ENCODE results near the gene KCNG2. TPM values are rescaled to one million over a fixed set of nuclear protein-coding genes. Genes with fewer than 3 reads are reported as not detected.

Gene KCNG2
- total and polyA plus RNA-seq, 2 of the 13 experiments (the other 11 are each of a cell fraction or from before 2014, with no cell fraction given), result not detected

DNA sequence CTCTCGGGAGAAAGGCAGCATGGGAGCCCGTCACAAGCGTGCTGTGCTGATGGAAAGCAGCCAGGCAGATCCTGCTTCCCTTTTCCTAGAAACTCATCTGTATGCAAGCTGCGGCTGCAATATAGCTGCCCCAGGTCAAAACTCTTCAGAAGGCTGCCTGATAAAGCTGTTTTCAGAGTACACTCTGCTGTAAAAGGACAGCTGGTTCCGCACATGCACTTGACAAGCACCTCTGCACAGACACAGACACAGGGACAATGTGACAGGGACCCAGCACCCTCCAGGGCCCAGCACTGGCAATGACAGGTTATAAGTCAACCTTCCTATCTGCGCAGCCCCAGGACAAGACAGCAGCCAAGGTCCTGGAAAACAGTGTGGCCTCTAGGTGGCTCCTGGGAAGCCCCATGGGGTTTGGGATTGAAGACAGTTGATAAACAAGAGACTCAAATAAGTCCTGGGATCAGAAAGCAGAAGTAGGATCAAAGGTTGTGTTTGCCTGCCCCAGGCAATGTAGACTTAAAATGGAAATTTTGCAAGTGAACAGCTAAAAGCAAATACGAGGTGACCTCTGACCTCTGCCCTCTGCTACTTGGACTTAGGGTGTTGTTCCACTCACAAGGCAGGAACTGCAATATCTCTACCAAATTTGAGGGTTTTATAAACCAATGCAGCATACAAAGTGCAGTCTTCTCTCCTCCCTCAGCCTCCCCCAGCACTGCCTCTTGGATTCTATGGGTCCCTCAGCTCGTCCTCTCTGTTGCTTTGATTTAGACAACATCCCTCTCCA lies 136.8 kb downstream of the KCNG2 start (continued):
- TF ChIP-seq, protein P1, sequence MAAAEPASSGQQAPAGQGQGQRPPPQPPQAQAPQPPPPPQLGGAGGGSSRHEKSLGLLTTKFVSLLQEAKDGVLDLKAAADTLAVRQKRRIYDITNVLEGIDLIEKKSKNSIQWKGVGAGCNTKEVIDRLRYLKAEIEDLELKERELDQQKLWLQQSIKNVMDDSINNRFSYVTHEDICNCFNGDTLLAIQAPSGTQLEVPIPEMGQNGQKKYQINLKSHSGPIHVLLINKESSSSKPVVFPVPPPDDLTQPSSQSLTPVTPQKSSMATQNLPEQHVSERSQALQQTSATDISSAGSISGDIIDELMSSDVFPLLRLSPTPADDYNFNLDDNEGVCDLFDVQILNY (CRISPR knock-in tag; conservative IDR thresholded peaks at IDR 0.05), result no peak
- TF ChIP-seq STAG1 (CRISPR knock-in tag; IDR thresholded peaks at IDR 0.05), result peak; percentile 65
- TF ChIP-seq, protein P2, sequence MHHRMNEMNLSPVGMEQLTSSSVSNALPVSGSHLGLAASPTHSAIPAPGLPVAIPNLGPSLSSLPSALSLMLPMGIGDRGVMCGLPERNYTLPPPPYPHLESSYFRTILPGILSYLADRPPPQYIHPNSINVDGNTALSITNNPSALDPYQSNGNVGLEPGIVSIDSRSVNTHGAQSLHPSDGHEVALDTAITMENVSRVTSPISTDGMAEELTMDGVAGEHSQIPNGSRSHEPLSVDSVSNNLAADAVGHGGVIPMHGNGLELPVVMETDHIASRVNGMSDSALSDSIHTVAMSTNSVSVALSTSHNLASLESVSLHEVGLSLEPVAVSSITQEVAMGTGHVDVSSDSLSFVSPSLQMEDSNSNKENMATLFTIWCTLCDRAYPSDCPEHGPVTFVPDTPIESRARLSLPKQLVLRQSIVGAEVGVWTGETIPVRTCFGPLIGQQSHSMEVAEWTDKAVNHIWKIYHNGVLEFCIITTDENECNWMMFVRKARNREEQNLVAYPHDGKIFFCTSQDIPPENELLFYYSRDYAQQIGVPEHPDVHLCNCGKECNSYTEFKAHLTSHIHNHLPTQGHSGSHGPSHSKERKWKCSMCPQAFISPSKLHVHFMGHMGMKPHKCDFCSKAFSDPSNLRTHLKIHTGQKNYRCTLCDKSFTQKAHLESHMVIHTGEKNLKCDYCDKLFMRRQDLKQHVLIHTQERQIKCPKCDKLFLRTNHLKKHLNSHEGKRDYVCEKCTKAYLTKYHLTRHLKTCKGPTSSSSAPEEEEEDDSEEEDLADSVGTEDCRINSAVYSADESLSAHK (CRISPR knock-in tag; IDR thresholded peaks at IDR 0.05; ENCODE audit: borderline replicate concordance), result no peak
- TF ChIP-seq ELF1 (CRISPR knock-in tag; IDR thresholded peaks at IDR 0.05), result peak; percentile 26
- peak; percentile 84 for TF ChIP-seq RXRA (CRISPR knock-in tag; IDR thresholded peaks at IDR 0.05)
- peak; percentile 41; the same call in 1 of the 2 replicates for TF ChIP-seq ZNF263 (CRISPR knock-in tag; IDR thresholded peaks at IDR 0.05)
- peak; percentile 94 for TF ChIP-seq MED1 (CRISPR knock-in tag; IDR thresholded peaks at IDR 0.05)
- TF ChIP-seq, protein P3, sequence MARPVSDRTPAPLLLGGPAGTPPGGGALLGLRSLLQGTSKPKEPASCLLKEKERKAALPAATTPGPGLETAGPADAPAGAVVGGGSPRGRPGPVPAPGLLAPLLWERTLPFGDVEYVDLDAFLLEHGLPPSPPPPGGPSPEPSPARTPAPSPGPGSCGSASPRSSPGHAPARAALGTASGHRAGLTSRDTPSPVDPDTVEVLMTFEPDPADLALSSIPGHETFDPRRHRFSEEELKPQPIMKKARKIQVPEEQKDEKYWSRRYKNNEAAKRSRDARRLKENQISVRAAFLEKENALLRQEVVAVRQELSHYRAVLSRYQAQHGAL (CRISPR knock-in tag; IDR thresholded peaks at IDR 0.05; ENCODE audit: not compliant biosample characterization), result no peak
- no peak; the same call in 1 of the 2 replicates for TF ChIP-seq CHD2 (IDR thresholded peaks at IDR 0.05; ENCODE audit: low read depth, low read length)
- TF ChIP-seq, protein P4, sequence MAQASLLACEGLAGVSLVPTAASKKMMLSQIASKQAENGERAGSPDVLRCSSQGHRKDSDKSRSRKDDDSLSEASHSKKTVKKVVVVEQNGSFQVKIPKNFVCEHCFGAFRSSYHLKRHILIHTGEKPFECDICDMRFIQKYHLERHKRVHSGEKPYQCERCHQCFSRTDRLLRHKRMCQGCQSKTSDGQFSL (CRISPR knock-in tag; IDR thresholded peaks at IDR 0.05), result no peak
- no peak for TF ChIP-seq ZNF343 (CRISPR knock-in tag; IDR thresholded peaks at IDR 0.05)
- TF ChIP-seq SOX13 (IDR thresholded peaks at IDR 0.05), result peak; percentile 74
- TF ChIP-seq SOX13 (CRISPR knock-in tag; conservative IDR thresholded peaks at IDR 0.05 in 1 of 2, IDR thresholded peaks at IDR 0.05 in 1 of 2), result peak in 1 of 2 experiments; percentile 90; a peak in 2 of 4 replicates
- TF ChIP-seq, protein P5, sequence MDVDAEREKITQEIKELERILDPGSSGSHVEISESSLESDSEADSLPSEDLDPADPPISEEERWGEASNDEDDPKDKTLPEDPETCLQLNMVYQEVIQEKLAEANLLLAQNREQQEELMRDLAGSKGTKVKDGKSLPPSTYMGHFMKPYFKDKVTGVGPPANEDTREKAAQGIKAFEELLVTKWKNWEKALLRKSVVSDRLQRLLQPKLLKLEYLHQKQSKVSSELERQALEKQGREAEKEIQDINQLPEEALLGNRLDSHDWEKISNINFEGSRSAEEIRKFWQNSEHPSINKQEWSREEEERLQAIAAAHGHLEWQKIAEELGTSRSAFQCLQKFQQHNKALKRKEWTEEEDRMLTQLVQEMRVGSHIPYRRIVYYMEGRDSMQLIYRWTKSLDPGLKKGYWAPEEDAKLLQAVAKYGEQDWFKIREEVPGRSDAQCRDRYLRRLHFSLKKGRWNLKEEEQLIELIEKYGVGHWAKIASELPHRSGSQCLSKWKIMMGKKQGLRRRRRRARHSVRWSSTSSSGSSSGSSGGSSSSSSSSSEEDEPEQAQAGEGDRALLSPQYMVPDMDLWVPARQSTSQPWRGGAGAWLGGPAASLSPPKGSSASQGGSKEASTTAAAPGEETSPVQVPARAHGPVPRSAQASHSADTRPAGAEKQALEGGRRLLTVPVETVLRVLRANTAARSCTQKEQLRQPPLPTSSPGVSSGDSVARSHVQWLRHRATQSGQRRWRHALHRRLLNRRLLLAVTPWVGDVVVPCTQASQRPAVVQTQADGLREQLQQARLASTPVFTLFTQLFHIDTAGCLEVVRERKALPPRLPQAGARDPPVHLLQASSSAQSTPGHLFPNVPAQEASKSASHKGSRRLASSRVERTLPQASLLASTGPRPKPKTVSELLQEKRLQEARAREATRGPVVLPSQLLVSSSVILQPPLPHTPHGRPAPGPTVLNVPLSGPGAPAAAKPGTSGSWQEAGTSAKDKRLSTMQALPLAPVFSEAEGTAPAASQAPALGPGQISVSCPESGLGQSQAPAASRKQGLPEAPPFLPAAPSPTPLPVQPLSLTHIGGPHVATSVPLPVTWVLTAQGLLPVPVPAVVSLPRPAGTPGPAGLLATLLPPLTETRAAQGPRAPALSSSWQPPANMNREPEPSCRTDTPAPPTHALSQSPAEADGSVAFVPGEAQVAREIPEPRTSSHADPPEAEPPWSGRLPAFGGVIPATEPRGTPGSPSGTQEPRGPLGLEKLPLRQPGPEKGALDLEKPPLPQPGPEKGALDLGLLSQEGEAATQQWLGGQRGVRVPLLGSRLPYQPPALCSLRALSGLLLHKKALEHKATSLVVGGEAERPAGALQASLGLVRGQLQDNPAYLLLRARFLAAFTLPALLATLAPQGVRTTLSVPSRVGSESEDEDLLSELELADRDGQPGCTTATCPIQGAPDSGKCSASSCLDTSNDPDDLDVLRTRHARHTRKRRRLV (CRISPR knock-in tag; IDR thresholded peaks at IDR 0.05), result 0 out of 2 replicates have a peak, but pooled peaks have one; percentile 34
- no peak for TF ChIP-seq SETDB1 (CRISPR knock-in tag; IDR thresholded peaks at IDR 0.05; ENCODE audit: borderline replicate concordance)
- TF ChIP-seq ZNF235 (CRISPR knock-in tag; IDR thresholded peaks at IDR 0.05; ENCODE audit: borderline replicate concordance), result no peak
- TF ChIP-seq, protein P6, sequence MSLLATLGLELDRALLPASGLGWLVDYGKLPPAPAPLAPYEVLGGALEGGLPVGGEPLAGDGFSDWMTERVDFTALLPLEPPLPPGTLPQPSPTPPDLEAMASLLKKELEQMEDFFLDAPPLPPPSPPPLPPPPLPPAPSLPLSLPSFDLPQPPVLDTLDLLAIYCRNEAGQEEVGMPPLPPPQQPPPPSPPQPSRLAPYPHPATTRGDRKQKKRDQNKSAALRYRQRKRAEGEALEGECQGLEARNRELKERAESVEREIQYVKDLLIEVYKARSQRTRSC (CRISPR knock-in tag; IDR thresholded peaks at IDR 0.05; ENCODE audit: low read depth), result no peak
- no peak for TF ChIP-seq ZBTB42 (CRISPR knock-in tag; IDR thresholded peaks at IDR 0.05)
- no peak for TF ChIP-seq EZH2 (conservative IDR thresholded peaks at IDR 0.05; ENCODE audit: low read depth, low read length)

Data from HepG2 (cell line).